ENCODE data around the gene KCNK10.

The KCNK10 gene

GRCh38 chr14:88201851-88202250, 121.2 kb downstream of the KCNK10 start:
- DNase-seq (ENCODE audit: low read depth), result no peak
- H3K4me3 ChIP-seq (ENCODE audit: control insufficient read depth, low read depth, low read length), result no peak overlapping the region
- TF ChIP-seq CTCF (IDR thresholded peaks at IDR 0.05; ENCODE audit: control insufficient read depth, insufficient read depth, low read depth, low read length, missing control alignments), result no peak

GRCh38 chr14:88199882-88200281, 123.2 kb downstream of the KCNK10 start:
- DNase-seq (ENCODE audit: low read depth), result no peak
- no peak for TF ChIP-seq CTCF (IDR thresholded peaks at IDR 0.05; ENCODE audit: control insufficient read depth, insufficient read depth, low read depth, low read length, missing control alignments)
- H3K4me3 ChIP-seq (ENCODE audit: control insufficient read depth, low read depth, low read length), result no peak overlapping the region

GRCh38 chr14:88198446-88198845, 124.6 kb downstream of the KCNK10 start:
- TF ChIP-seq CTCF (IDR thresholded peaks at IDR 0.05; ENCODE audit: control insufficient read depth, insufficient read depth, low read depth, low read length, missing control alignments), result no peak
- no peak overlapping the region for H3K4me3 ChIP-seq (ENCODE audit: control insufficient read depth, low read depth, low read length)
- no peak for DNase-seq (ENCODE audit: low read depth)

GRCh38 chr14:88196925-88197324, 126.1 kb downstream of the KCNK10 start:
- TF ChIP-seq CTCF (IDR thresholded peaks at IDR 0.05; ENCODE audit: control insufficient read depth, insufficient read depth, low read depth, low read length, missing control alignments), result no peak
- no peak for DNase-seq (ENCODE audit: low read depth)

GRCh38 chr14:88196116-88196890, 126.8 kb downstream of the KCNK10 start:
- no peak for TF ChIP-seq CTCF (IDR thresholded peaks at IDR 0.05; ENCODE audit: control insufficient read depth, insufficient read depth, low read depth, low read length, missing control alignments)
- no peak for DNase-seq (ENCODE audit: low read depth)

More at GRCh38 chr14:88196925-88197324, 126.1 kb downstream of the KCNK10 start:
- H3K4me3 ChIP-seq (ENCODE audit: control insufficient read depth, low read depth, low read length), result no peak overlapping the region

GRCh38 chr14:88195676-88196075, 127.4 kb downstream of the KCNK10 start:
- DNase-seq (ENCODE audit: low read depth), result no peak
- no peak overlapping the region for H3K4me3 ChIP-seq (ENCODE audit: control insufficient read depth, low read depth, low read length)
- no peak for TF ChIP-seq CTCF (IDR thresholded peaks at IDR 0.05; ENCODE audit: control insufficient read depth, insufficient read depth, low read depth, low read length, missing control alignments)

More at GRCh38 chr14:88196116-88196890, 126.8 kb downstream of the KCNK10 start:
- H3K4me3 ChIP-seq (ENCODE audit: control insufficient read depth, low read depth, low read length), result no peak overlapping the region

Data from AG09309 (cell line).